GM21786 (cell line): ENCODE results near the gene BPIFB6.

Experiments used
- ATAC-seq: cut with Tn5 transposase; IDR thresholded peaks from one replicate; pipeline ENCODE4 v1.9.1; 2021; ENCODE audit not compliant: unreplicated experiment

BPIFB6 gene

DNA sequence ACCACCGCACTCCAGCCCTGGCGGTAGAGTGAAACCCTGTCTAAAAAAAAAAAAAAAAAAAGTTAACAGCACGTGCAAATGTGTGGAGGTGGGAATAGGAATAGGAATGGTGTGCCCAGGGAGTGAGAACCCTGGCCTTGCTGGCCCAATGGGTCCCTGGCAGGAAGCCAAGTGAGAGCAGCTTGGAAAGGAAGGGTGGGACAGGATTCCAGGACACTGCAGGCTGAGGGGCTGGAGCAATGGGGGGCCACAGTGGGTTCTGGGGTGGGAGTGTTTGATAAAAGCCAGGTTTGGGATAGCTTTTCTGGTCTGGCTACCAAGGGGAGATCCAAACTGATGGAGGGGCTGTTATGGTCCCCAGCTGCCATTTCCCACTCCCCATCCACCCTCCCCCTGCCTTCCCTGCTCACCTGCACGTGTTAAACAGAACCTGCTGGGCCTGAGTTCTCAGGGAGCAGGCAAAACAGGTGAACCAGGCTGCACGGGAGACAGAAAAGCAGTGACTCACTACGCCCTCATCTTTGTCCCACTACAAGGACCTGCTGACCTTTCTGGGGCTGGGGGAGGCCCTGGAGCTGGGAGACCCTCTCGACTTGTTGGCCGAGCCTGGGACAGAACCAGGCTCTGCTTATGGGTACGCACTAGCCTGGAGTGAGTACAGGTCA lies 30.5 kb upstream of the BPIFB6 start:
- ATAC-seq, result no peak

GRCh38 chr20:33002087-33002808 lies 29.2 kb upstream of the BPIFB6 start:
- no peak for ATAC-seq

GRCh38 chr20:33004141-33004751 lies 27.2 kb upstream of the BPIFB6 start, which contains the start of gene SUN5:
SUN5 (minus strand) TSS chr20:33004433; CDS start chr20:33004340, 93 bp downstream.
- ATAC-seq, result no peak

GRCh38 chr20:33005132-33005566 lies 26.3 kb upstream of the BPIFB6 start:
- ATAC-seq, result no peak

GRCh38 chr20:33005908-33006775 lies 25.3 kb upstream of the BPIFB6 start:
- no peak for ATAC-seq

DNA sequence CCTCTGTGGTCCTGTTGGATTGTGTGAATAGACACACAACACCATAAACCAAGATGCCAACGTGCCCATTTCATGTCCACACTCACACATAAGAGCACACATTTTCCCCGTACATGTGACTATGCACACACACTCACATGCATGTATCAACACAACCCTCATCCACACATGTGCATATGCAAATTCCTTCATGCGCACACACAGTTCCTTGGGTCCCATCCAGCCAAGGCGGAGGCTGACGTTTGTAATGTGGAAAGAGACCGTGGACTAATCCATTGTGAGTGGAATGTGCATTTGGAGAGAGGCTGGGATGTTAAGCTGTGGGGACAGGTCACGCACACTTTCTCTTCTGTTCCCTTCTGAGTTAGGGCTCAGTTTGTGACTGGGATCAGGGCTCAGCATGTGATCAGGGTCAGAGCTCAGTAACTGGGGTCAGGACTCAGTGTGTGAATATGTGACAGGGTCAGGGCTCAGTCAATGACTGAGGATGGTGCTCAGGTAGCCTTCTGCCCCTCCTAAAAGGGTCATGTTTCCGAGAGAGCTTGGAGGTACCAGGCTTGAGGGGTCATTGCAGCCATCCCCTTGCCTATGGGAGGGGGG lies 24.6 kb upstream of the BPIFB6 start:
- no peak for ATAC-seq

GRCh38 chr20:33007376-33008335 lies 23.8 kb upstream of the BPIFB6 start, which contains the start of gene BPIFB2:
BPIFB2 (plus strand) TSS chr20:33007704; CDS start chr20:33008575, 871 bp downstream.
- no peak for ATAC-seq

- no peak for ATAC-seq
Measured at GRCh38 chr20:33008336-33009213, 22.9 kb upstream of the BPIFB6 start.

DNA sequence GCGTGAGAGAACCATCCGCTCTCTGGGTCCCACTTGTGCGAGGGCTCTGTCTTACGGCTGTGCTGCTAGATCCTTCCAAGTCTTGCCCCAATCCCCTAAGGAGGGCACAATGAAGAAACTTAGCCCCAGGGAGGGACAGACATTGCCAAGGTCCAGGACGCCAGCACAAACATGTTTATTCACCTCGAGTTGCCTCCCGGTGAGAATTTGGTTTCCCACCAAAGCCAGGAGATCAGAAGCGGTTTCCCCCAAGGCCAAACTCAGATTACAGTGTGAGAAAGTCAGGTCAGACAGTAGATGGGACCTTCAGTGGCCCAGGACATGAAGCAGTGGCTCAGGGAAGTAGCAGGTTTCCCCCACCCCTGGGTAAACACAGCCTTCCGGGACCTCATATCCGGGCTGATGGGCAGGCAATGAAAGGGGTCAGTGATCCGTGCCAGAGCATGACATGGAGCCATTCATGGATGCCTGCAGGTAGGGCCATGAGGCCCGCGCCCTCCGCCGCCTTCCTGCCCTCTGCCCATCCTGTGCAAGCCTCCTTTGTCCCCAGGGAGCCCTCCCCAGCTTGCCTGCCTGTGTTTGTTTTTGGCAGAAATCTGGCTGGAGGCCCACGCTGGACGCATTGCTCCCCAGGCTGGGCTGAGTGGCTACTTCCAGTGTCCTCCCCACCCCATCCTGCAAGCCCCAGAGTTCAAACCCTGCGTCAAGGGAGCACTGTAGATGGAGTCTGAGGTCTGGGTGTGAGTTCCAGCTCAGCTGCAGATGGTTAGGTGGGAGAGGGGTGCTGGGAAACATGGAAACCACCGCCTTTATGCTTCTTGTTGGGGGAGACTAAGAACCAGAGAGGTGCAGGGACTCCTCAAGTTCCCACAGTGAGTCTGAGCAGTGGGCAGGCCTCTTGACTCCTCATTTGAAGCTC lies 22.0 kb upstream of the BPIFB6 start:
- ATAC-seq, result no peak

DNA sequence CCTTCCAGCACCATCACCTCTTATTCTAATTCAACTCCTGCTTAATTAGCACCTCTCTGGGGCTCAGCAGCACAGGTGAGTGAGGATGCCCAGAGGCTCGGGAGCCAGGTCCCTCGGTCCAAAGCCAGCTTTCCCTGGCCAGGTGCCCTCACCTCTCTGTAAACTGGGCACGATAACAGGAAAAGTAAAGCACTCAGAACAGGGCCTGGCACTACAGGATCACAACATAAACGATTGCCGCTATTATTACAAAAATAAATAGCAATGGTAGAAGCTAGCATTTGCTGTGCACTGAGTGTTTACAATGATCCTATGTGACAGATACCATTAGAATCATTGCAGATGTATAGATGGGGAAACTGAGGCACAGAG lies 21.3 kb upstream of the BPIFB6 start:
- no peak for ATAC-seq

DNA sequence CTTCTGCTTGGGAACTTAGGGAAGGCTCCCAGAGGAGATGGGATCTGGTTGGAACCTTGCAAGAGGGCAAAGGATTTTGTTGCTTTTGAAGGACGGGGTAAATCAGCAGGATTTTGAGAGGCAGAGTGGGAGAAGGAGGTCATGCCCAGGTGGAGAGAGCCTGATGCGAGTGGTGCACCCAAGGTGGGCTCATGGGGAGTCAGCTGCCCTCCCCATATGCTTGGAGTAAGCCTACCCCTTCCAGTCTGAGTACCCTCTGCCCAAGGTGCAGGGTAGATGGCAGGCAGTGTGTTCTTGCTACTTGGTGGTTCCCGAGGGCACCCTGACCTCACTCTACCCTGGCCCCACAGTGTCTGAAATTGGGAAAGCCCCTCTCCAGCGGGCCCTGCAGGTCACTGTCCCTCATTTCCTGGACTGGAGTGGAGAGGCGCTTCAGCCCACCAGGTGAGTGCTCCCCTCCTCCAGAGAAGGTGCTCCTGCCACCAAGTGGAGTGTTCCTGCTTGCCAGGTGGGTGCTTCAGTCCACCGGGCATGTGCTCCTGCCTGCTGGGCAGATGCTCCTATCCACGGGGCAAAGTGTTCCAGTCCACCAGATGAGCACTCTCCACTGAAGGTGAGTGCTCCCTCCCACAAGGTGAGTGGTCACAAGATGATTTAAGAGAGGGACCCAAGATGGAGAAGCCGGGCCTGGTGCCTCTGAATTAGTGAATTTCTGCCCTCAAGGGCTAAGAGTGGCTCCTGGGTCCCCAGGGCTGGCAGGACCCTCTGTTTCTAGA lies 20.6 kb upstream of the BPIFB6 start:
- ATAC-seq, result no peak

GRCh38 chr20:33012327-33013189 lies 18.9 kb upstream of the BPIFB6 start:
- ATAC-seq, result no peak

DNA sequence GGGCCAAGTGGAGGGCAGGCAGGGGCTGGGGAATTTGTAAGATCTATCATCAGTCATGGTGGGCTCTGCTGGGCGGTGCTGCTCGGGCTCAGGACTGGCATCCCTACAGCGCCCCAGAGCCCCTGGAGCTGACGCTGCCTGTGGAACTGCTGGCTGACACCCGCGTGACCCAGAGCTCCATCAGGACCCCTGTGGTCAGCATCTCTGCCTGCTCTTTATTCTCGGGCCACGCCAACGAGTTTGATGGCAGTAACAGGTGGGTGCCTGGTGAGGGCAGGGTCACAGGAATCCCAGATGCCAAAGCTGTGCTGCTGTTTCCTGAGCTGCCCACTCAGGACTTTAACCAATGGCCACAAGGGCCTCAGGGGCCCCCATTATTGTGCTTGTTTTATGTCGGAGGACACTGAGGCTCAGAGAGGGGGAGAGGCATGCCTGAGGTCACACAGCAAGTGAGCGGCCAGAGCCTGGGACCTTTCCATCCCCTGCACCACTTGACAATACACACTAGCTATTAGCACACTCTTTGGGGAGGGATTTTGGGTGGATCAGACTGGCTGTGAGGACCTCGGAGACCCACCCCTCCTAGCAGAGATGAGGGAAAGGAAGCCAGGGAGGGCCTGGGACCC lies 17.6 kb upstream of the BPIFB6 start:
- ATAC-seq, result no peak

DNA sequence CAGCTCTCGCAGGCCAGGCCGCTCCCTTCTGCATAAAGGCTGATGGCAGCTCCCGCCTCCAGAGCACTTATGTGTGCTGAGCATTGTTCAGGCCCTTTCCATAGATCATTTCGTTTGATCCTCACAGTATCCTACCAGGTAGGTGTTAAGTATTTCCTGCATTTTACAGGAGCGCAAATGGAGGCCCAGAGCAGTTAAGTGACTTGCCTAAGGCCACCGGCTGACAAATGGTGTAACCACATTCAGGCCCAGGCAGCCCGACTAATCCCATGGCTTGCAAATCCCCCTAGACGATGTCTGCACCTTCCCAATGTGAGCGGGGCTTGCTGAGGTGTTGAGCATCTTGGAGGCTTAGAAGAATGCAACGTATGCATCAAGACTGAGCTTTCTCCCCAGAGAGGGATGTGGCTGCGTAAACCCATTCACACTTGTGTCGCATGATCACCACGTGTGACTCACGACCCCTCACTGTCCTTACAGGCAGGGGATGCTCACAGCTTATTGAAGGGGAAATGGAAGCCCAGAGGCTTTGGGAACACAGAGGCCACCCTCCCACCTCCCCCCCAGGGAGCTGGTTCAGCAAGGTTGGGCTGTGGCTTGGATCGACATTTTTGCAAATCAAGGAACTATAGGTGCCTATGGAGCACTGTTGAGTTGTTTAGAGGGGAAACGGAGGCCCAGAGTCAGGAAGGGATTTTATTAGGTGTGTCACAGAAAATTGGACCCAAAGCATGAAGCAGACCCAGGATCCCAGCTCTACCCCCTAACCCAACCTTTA lies 16.9 kb upstream of the BPIFB6 start:
- no peak for ATAC-seq

DNA sequence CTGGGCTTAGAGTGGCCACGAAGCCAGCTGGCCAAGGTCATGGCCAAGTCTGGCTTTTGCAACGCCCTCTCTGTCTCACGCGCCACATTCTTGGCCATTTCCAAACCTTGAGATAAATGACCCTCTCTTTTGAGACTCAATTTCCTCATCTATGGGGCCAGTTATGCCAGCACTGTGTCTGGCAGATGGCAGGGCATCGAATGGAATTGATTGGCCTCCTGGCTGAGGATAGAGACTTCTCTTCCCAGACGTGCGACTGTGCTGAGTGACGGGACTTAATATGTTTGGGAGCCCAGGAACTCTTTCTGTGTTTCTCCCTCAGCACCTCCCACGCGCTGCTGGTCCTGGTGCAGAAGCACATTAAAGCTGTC lies 16.3 kb upstream of the BPIFB6 start:
- ATAC-seq, result no peak
